H9 (cell line): ENCODE results near the gene BCAS4. TPM values are rescaled to one million over a fixed set of nuclear protein-coding genes. Genes with fewer than 3 reads are reported as not detected.

Source experiments
- DNase-seq: peaks from one replicate; pipeline ENCODE4 v3.0.0-alpha.2; 2017
- H2AFZ ChIP-seq: one replicate; pipeline ENCODE4 v1.6.1; 2013; ENCODE audit warnings: mild to moderate bottlenecking, low read length, control low read depth, moderate library complexity
- H2AK5ac ChIP-seq: 2 replicates; pipeline ENCODE4 v1.6.1; 2013; ENCODE audit warnings: low read length, control low read depth, mixed read lengths; ENCODE audit not compliant: insufficient read length
- H2BK120ac ChIP-seq: one replicate; pipeline ENCODE4 v1.6.1; 2013; ENCODE audit warnings: low read depth, mild to moderate bottlenecking, low read length, control low read depth, inconsistent platforms; ENCODE audit not compliant: poor library complexity, severe bottlenecking
- H2BK12ac ChIP-seq: 2 replicates; pipeline ENCODE4 v1.6.1; 2013; ENCODE audit warnings: low read length, control low read depth, mixed read lengths, low read depth; ENCODE audit not compliant: insufficient read length
- H2BK15ac ChIP-seq: 2 replicates; pipeline ENCODE4 v1.6.1; 2013; ENCODE audit warnings: low read depth, low read length, control low read depth
- H2BK20ac ChIP-seq: one replicate; pipeline ENCODE4 v1.6.1; 2013; ENCODE audit warnings: low read depth, mild to moderate bottlenecking, low read length, control low read depth, inconsistent platforms; ENCODE audit not compliant: poor library complexity, severe bottlenecking
- H2BK5ac ChIP-seq: 2 replicates; pipeline ENCODE4 v1.6.1; 2013; ENCODE audit warnings: low read length, control low read depth, mixed read lengths; ENCODE audit not compliant: insufficient read length
- H3K14ac ChIP-seq: 2 replicates; pipeline ENCODE4 v1.6.1; 2013; ENCODE audit warnings: low read length, control low read depth; ENCODE audit not compliant: insufficient read depth
- H3K18ac ChIP-seq: 2 replicates; pipeline ENCODE4 v1.6.1; 2013; ENCODE audit warnings: low read depth, mild to moderate bottlenecking, mixed read lengths, low read length, control low read depth; ENCODE audit not compliant: insufficient read length
- H3K23ac ChIP-seq: 2 replicates; pipeline ENCODE4 v1.6.1; 2013; ENCODE audit warnings: low read length, control low read depth, mixed read lengths, low read depth; ENCODE audit not compliant: insufficient read length
- H3K23me2 ChIP-seq: 2 replicates; pipeline ENCODE4 v1.6.1; 2013; ENCODE audit warnings: low read depth, mild to moderate bottlenecking, mixed read lengths, low read length, control low read depth; ENCODE audit not compliant: insufficient read length, poor library complexity, severe bottlenecking
- H3K27ac ChIP-seq: 2 replicates; pipeline ENCODE4 v1.5.1; 2013; ENCODE audit warnings: low read length, control low read depth, mixed read lengths, low read depth; ENCODE audit not compliant: insufficient read length
- H3K27me3 ChIP-seq: 2 replicates; pipeline ENCODE4 v1.6.1; 2013; ENCODE audit warnings: low read length, control low read depth, inconsistent platforms; ENCODE audit not compliant: insufficient read depth
- H3K4ac ChIP-seq: 2 replicates; pipeline ENCODE4 v1.6.1; 2013; ENCODE audit warnings: low read depth, mild to moderate bottlenecking, control low read depth, inconsistent platforms, low read length, moderate library complexity
- H3K4me1 ChIP-seq: 2 replicates; pipeline ENCODE4 v1.6.1; 2013; ENCODE audit warnings: low read length, control low read depth, inconsistent platforms; ENCODE audit not compliant: insufficient read depth
- H3K4me2 ChIP-seq: 2 replicates; pipeline ENCODE4 v1.6.1; 2013; ENCODE audit warnings: low read length, control low read depth, mixed read lengths; ENCODE audit not compliant: insufficient read length, insufficient read depth
- H3K56ac ChIP-seq: 2 replicates; pipeline ENCODE4 v1.6.1; 2013; ENCODE audit warnings: low read depth, mild to moderate bottlenecking, mixed read lengths, low read length, control low read depth; ENCODE audit not compliant: insufficient read length
- H3K79me1 ChIP-seq: 2 replicates; pipeline ENCODE4 v1.6.1; 2013; ENCODE audit warnings: low read depth, mild to moderate bottlenecking, moderate library complexity, low read length, control low read depth, inconsistent platforms; ENCODE audit not compliant: insufficient read depth, poor library complexity, severe bottlenecking
- H3K79me2 ChIP-seq: 2 replicates; pipeline ENCODE4 v1.6.1; 2013; ENCODE audit warnings: low read length, control low read depth, inconsistent platforms; ENCODE audit not compliant: insufficient read depth
- H3K9ac ChIP-seq: 2 replicates; pipeline ENCODE4 v1.6.1; 2013; ENCODE audit warnings: low read length, control low read depth, mixed read lengths; ENCODE audit not compliant: insufficient read length; ENCODE audit errors: extremely low read depth
- H3K9me3 ChIP-seq: one replicate; pipeline ENCODE4 v1.6.1; 2013; ENCODE audit warnings: low read depth, low read length, inconsistent platforms; ENCODE audit not compliant: control insufficient read depth
- H3T11ph ChIP-seq: one replicate; pipeline ENCODE4 v1.6.1; 2013; ENCODE audit warnings: mild to moderate bottlenecking, low read length, control low read depth, inconsistent platforms
- H4K20me1 ChIP-seq: one replicate; pipeline ENCODE4 v1.6.1; 2013; ENCODE audit not compliant: control insufficient read depth, insufficient read length, insufficient read depth
- H4K5ac ChIP-seq: 2 replicates; pipeline ENCODE4 v1.6.1; 2013; ENCODE audit warnings: low read depth, mild to moderate bottlenecking, mixed read lengths, low read length, control low read depth; ENCODE audit not compliant: insufficient read length
- H4K8ac ChIP-seq: replicated peaks from 2 replicates; pipeline ENCODE4 v1.6.1; 2013; ENCODE audit warnings: low read length, control low read depth, mixed read lengths, low read depth; ENCODE audit not compliant: insufficient read length
- H4K91ac ChIP-seq: 2 replicates; pipeline ENCODE4 v1.6.1; 2013; ENCODE audit warnings: low read depth, mild to moderate bottlenecking, moderate library complexity, mixed read lengths, low read length, control low read depth; ENCODE audit not compliant: insufficient read length
- H3K27ac Mint-ChIP-seq, 3 experiments: 2 replicates in 2 of 3; 3 replicates in 1 of 3; pipeline ENCODE4 v1.8.0; 2020 to 2021; ENCODE audit warnings: mixed read lengths in 3 of 3, mild to moderate bottlenecking in 1 of 3, moderate library complexity in 1 of 3
- H3K27me3 Mint-ChIP-seq: 2 replicates; pipeline ENCODE4 v1.8.0; 2021; ENCODE audit warnings: low read depth, mild to moderate bottlenecking, moderate library complexity, mixed read lengths
- H3K36me3 Mint-ChIP-seq, 3 experiments: 2 replicates in 2 of 3; 3 replicates in 1 of 3; pipeline ENCODE4 v1.8.0; 2020 to 2021; ENCODE audit warnings: low read depth in 3 of 3, mixed read lengths in 3 of 3; ENCODE audit not compliant: insufficient read depth in 1 of 3
- H3K4me1 Mint-ChIP-seq, 2 experiments: 2 replicates each; pipeline ENCODE4 v1.8.0; 2020; ENCODE audit warnings: mixed read lengths in 2 of 2
- H3K4me3 Mint-ChIP-seq, 2 experiments: 2 replicates in 1 of 2; 3 replicates in 1 of 2; pipeline ENCODE4 v1.8.0; 2020 to 2021; ENCODE audit warnings: mild to moderate bottlenecking in 2 of 2, mixed read lengths in 2 of 2, moderate library complexity in 1 of 2
- H3K9me3 Mint-ChIP-seq, 2 experiments: 2 replicates in 1 of 2; 3 replicates in 1 of 2; pipeline ENCODE4 v1.8.0; 2020; ENCODE audit warnings: mild to moderate bottlenecking in 2 of 2, mixed read lengths in 2 of 2, moderate library complexity in 1 of 2
- CTCF ChIP-seq: fragments of 200-600 bp; sonication (generic); conservative IDR thresholded peaks from 3 replicates; pipeline ENCODE4 v1.8.0; 2021; ENCODE audit warnings: antibody characterized with exemption, mild to moderate bottlenecking
- WGBS: extraction: QIAGEN DNeasy Blood & Tissue Kit; methylation state at CpG from one replicate; pipeline ENCODE4 v1.1.7; 2013; ENCODE audit warnings: missing lambda C conversion rate, low lambda C conversion rate, mixed read lengths; ENCODE audit not compliant: insufficient read length; ENCODE audit errors: extremely low coverage; 5-methylcytosine and 5-hydroxymethylcytosine counted together
- total RNA-seq: library from RNA; stranded (reverse); gene quantifications from 2 replicates; pipeline ENCODE4 v1.2.1, GENCODE V29; 2021

BCAS4 gene
- total RNA-seq, 1 experiment from 2014 or later = 16.9 TPM

DNA sequence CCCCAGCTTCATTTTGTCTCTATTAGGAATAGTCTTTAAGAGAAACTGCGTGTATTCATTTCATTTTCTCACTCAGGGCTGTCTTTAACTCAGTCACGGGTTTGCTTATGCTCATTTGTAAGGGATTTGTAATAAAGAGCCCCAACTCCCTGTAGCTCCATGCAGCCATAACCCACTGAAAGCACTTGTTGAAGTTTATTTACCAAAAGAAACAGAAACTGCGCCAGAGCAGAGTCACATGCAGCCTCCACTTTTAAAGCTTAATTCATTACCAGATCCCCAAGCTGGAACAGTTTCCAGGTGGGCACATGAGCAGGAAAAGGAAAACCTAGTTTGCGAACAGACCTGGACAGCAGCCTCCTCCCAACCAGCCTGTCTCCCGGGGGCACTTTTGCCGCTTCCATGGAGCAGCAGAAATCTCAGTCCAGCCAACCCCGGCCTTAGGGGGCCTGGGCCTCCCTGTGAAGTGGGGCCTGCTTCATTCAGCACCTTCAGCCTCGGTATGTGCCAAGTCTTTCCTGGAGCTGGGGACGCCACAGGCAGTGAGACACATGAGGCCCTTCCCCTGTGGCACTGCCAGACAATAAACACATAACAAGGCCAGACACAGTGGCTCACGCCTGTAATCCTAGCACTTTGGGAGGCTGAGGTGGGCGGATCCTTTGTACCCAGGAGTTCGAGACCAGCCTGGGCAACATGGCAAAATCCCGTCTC lies 4.5 kb downstream of the BCAS4 start:
- H4K5ac ChIP-seq = no peak overlapping the region

More for the DNA sequence above, 4.5 kb downstream of the BCAS4 start:
- TF ChIP-seq CTCF = no peak
- Histone ChIP-seq H3K18ac (no peak overlapping the region), H3K56ac (no peak overlapping the region), H4K20me1 (no peaks in the 10 kb centered on the region), H3T11ph (no peak overlapping the region), H3K23me2 (no peaks in the 10 kb centered on the region), H3K4me2 (no peak overlapping the region), H2BK20ac (no peak overlapping the region), H3K4ac (no peak overlapping the region), H3K4me1 (no peaks in the 10 kb centered on the region), H3K9me3 (no peaks in the 10 kb centered on the region), H3K27me3 (no peaks in the 10 kb centered on the region), H3K79me2 (no peaks in the 10 kb centered on the region; the same call in 1 of the 2 replicates), H3K79me1 (no peaks in the 10 kb centered on the region), H3K23ac (no peak overlapping the region), H2AK5ac (no peak overlapping the region), H2AFZ (no peak overlapping the region), H4K91ac (no peak overlapping the region), H3K14ac (no peak overlapping the region), H4K8ac (no peak overlapping the region), H3K27ac (no peak overlapping the region), H2BK15ac (no peak overlapping the region), H3K9ac (no peak overlapping the region), H2BK120ac (no peak overlapping the region), H2BK5ac (peak overlapping the region; percentile 35), H2BK12ac (no peak overlapping the region)
- peak overlapping the region in 1 of 3 experiments; percentile 56; a peak in 2 of 7 replicates for H3K27ac Mint-ChIP-seq
- H3K36me3 Mint-ChIP-seq = peaks cover 0 to 3% (median 3%) of the 10 kb centered on the region in 3 experiments; a peak in 4 of 7 replicates
- peaks cover 18 to 32% of the 10 kb centered on the region in 2 experiments for H3K4me1 Mint-ChIP-seq
- H3K27me3 Mint-ChIP-seq = peaks cover 7% of the 10 kb centered on the region; the same call in 1 of the 2 replicates
- no peak for DNase-seq
- no CpG with 5 or more reads among the region's 13 CpGs for WGBS
- no peak overlapping the region for H3K4me3 Mint-ChIP-seq
- no peaks in the 10 kb centered on the region for H3K9me3 Mint-ChIP-seq
